Measurements from ENCODE around the gene PAPPA. TPM values are rescaled to one million over a fixed set of nuclear protein-coding genes. Genes with fewer than 3 reads are reported as not detected.

Gene PAPPA
- total and polyA plus RNA-seq, 9 of the 15 experiments (the other 6 are each of a cell fraction or from before 2014, with no cell fraction given) = 0.06 to 0.18 (median 0.11) TPM

DNA sequence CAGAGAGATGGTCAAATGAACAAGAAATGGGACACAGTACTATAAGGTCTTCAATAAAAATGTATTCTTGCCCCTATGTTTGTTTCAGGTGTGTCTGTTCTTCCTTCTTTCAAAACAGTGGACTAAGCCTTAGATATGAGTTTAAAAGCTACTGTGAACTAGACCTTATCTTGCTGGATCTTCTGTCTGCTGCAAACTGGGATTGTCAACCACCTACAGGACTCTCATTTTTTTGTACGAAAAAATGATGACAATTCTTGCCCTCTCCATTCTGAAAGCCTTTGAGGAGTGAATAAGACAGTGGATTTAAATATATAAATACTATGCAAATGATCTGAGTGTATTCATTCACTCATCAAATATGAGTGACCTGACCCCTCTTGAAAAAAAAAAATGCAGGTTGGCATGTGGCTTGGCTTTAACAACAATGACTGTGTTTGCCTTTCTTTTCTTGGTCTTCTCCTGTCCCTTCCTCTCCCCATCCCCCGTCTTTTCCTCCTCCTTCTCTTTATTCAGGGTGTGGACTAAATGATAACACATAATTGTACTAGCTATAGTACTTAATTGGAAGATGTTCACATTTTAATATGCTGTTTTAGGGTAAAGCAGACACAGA, 298.0 kb downstream of the PAPPA start (continued):
- TF ChIP-seq, protein P1, sequence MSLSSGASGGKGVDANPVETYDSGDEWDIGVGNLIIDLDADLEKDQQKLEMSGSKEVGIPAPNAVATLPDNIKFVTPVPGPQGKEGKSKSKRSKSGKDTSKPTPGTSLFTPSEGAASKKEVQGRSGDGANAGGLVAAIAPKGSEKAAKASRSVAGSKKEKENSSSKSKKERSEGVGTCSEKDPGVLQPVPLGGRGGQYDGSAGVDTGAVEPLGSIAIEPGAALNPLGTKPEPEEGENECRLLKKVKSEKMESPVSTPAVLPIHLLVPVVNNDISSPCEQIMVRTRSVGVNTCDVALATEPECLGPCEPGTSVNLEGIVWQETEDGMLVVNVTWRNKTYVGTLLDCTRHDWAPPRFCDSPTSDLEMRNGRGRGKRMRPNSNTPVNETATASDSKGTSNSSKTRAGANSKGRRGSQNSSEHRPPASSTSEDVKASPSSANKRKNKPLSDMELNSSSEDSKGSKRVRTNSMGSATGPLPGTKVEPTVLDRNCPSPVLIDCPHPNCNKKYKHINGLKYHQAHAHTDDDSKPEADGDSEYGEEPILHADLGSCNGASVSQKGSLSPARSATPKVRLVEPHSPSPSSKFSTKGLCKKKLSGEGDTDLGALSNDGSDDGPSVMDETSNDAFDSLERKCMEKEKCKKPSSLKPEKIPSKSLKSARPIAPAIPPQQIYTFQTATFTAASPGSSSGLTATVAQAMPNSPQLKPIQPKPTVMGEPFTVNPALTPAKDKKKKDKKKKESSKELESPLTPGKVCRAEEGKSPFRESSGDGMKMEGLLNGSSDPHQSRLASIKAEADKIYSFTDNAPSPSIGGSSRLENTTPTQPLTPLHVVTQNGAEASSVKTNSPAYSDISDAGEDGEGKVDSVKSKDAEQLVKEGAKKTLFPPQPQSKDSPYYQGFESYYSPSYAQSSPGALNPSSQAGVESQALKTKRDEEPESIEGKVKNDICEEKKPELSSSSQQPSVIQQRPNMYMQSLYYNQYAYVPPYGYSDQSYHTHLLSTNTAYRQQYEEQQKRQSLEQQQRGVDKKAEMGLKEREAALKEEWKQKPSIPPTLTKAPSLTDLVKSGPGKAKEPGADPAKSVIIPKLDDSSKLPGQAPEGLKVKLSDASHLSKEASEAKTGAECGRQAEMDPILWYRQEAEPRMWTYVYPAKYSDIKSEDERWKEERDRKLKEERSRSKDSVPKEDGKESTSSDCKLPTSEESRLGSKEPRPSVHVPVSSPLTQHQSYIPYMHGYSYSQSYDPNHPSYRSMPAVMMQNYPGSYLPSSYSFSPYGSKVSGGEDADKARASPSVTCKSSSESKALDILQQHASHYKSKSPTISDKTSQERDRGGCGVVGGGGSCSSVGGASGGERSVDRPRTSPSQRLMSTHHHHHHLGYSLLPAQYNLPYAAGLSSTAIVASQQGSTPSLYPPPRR (CRISPR knock-in tag; IDR thresholded peaks at IDR 0.05; ENCODE audit: borderline replicate concordance) = no peak
- TF ChIP-seq ELF4 (CRISPR knock-in tag; IDR thresholded peaks at IDR 0.05) = no peak
- TF ChIP-seq, protein P2, sequence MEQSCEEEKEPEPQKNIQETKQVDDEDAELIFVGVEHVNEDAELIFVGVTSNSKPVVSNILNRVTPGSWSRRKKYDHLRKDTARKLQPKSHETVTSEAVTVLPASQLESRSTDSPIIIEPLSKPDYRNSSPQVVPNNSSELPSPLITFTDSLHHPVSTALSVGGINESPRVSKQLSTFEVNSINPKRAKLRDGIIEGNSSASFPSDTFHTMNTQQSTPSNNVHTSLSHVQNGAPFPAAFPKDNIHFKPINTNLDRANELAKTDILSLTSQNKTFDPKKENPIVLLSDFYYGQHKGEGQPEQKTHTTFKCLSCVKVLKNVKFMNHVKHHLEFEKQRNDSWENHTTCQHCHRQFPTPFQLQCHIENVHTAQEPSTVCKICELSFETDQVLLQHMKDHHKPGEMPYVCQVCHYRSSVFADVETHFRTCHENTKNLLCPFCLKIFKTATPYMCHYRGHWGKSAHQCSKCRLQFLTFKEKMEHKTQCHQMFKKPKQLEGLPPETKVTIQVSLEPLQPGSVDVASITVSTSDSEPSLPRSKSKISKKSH (CRISPR knock-in tag; IDR thresholded peaks at IDR 0.05) = no peak
- peak; percentile 36; the same call in 1 of the 2 replicates for TF ChIP-seq SMARCA4 (IDR thresholded peaks at IDR 0.05)
- TF ChIP-seq, protein P3, sequence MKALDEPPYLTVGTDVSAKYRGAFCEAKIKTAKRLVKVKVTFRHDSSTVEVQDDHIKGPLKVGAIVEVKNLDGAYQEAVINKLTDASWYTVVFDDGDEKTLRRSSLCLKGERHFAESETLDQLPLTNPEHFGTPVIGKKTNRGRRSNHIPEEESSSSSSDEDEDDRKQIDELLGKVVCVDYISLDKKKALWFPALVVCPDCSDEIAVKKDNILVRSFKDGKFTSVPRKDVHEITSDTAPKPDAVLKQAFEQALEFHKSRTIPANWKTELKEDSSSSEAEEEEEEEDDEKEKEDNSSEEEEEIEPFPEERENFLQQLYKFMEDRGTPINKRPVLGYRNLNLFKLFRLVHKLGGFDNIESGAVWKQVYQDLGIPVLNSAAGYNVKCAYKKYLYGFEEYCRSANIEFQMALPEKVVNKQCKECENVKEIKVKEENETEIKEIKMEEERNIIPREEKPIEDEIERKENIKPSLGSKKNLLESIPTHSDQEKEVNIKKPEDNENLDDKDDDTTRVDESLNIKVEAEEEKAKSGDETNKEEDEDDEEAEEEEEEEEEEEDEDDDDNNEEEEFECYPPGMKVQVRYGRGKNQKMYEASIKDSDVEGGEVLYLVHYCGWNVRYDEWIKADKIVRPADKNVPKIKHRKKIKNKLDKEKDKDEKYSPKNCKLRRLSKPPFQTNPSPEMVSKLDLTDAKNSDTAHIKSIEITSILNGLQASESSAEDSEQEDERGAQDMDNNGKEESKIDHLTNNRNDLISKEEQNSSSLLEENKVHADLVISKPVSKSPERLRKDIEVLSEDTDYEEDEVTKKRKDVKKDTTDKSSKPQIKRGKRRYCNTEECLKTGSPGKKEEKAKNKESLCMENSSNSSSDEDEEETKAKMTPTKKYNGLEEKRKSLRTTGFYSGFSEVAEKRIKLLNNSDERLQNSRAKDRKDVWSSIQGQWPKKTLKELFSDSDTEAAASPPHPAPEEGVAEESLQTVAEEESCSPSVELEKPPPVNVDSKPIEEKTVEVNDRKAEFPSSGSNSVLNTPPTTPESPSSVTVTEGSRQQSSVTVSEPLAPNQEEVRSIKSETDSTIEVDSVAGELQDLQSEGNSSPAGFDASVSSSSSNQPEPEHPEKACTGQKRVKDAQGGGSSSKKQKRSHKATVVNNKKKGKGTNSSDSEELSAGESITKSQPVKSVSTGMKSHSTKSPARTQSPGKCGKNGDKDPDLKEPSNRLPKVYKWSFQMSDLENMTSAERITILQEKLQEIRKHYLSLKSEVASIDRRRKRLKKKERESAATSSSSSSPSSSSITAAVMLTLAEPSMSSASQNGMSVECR (CRISPR knock-in tag; IDR thresholded peaks at IDR 0.05) = no peak
- no peak for TF ChIP-seq HEY1 (CRISPR knock-in tag; IDR thresholded peaks at IDR 0.05; ENCODE audit: borderline replicate concordance)
- no peak for TF ChIP-seq ZBTB17 (CRISPR knock-in tag; IDR thresholded peaks at IDR 0.05)
- TF ChIP-seq PTTG1 (tag; IDR thresholded peaks at IDR 0.05; ENCODE audit: low read depth) = no peak
- TF ChIP-seq, protein P4, sequence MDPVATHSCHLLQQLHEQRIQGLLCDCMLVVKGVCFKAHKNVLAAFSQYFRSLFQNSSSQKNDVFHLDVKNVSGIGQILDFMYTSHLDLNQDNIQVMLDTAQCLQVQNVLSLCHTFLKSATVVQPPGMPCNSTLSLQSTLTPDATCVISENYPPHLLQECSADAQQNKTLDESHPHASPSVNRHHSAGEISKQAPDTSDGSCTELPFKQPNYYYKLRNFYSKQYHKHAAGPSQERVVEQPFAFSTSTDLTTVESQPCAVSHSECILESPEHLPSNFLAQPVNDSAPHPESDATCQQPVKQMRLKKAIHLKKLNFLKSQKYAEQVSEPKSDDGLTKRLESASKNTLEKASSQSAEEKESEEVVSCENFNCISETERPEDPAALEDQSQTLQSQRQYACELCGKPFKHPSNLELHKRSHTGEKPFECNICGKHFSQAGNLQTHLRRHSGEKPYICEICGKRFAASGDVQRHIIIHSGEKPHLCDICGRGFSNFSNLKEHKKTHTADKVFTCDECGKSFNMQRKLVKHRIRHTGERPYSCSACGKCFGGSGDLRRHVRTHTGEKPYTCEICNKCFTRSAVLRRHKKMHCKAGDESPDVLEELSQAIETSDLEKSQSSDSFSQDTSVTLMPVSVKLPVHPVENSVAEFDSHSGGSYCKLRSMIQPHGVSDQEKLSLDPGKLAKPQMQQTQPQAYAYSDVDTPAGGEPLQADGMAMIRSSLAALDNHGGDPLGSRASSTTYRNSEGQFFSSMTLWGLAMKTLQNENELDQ (CRISPR knock-in tag; IDR thresholded peaks at IDR 0.05; ENCODE audit: borderline replicate concordance) = no peak
- no peak for TF ChIP-seq NR1H2 (CRISPR knock-in tag; IDR thresholded peaks at IDR 0.05)
- TF ChIP-seq ETV6 (IDR thresholded peaks at IDR 0.05; ENCODE audit: borderline replicate concordance in 1 of 2, low read depth in 2 of 2, low read length in 1 of 2) = no peak
- no peak for TF ChIP-seq ETV6 (CRISPR knock-in tag; IDR thresholded peaks at IDR 0.05; ENCODE audit: borderline replicate concordance)
